NCI-H2227 treated with DMSO at 0.1 percent for 48 hours (cell line): Measurements from ENCODE around the gene ZC3HAV1L.
A peak's percentile ranks its signal among the peaks of the same experiment; 100 is the strongest.
"Not testable (repeated sequence)": the region's sequence is repeated elsewhere in the genome, so short reads cannot be mapped to it uniquely, and the experiment has no call there.

Experiments
- DNase-seq: peaks from one replicate; lab custom pipeline; 2025; lab: John Stamatoyannopoulos, UW

Gene ZC3HAV1L

DNA sequence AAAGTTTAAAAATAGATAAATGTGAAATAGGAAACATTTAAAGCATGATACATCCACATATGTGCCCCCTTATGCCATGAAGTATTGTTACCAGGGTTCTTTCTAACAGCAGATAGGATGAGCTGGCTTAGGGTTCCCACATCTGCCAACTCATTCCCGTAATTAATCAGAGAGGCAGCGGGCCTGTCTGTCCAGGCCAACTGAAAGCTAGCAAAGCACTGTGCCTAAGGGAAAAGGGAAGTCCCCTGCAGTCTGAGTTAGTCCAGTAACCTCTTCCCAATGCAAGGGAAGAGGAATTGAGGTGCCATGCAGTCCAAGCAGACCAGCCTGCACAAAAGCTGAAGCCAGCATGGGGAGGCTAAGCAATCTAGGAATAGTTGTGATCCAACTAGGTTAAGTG is 18.3 kb upstream of the ZC3HAV1L start:
- DNase-seq: no peak

DNA sequence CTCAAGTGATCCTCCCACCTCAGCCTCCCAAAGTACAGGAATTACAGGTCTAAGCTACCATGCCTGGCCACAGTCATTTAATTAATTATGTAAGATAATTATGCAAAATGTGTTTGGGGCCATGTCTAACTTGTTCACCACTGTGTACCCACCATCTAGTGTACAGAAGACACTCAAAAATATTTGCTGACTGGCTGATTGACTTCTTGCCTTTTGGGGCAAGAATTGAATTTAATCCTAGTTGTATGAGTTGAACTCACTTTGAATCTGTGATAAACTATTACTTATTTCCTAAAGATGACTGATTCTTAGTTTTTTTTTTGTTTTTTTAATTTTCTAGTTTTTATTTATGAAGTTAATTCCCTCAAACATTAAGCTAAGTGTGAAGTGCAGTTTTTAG is 15.8 kb upstream of the ZC3HAV1L start:
- DNase-seq: no peak

DNA sequence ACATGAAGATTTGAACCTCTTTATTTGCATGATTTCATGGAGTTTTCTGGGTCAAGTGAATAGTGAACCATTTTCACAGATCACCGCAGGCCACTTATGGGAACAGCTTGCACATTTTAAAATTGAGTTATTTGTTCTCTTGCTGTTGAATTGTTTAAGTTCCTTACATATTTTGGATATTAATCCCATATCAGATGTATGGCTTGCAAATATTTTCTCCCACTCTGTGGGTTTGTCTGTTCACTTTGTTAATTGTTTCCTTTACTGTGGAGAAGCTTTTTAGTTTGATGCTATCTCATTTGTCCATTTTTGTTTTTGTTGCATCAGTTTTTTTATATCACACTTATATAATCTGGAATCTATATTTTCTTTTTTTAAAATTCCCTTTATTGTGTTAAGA is 14.1 kb upstream of the ZC3HAV1L start:
- no peak for DNase-seq

DNA sequence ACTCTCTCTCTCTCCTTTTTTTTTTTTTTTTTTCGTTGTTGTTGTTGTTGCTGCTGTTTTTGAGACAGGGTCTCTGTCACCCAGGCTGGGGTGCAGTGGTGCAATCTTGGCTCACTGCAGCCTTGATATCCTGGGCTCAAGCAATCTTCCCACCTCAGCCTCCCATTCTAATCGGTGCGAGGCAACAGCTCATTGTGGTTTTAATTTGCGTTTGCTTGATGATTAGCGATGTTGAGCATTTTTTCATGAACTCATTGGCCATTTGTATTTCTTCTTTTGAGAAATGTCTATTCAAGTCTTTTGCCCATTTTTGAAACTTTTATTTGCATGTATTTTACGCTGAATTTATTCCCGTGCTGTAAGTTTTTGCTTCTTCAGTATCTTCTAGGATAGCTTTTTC is 13.3 kb upstream of the ZC3HAV1L start:
- DNase-seq: no peak

DNA sequence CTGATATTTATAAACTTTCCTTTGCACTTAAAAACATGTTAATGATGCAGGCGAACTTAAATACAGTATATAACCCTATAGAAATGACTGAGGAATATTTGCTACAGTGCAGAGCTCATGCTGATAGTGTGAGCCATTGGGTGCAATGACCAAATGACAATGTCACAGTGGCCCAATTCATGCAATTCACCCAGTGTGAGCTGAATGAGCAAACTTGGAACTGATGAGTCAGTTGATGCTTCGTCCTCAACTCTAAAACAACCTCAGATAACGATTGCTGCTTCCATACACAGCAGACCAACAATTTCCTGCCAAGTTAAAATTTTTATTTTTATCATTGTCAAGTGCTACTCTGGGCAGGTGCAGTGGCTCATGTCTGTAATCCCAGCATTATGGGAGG is 12.1 kb upstream of the ZC3HAV1L start:
- no peak for DNase-seq

DNA sequence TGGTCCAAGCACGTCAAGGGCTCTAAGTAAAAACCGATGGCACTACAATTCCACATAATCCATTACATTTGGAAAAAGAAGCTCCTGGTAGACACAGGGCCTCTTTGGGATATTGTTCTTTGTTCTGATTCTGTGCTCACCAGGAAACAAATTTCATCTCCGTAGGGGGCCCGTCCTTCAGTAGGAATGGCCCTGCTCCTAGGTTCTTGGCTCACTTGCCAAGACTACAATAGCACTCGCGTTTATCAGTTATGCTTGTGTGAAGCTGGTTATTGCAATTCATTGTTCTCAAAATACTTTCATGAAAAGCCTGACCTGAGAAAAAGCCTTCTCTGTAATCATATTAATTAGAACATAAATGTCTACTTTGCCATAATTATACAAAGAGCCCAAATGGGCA is 10.3 kb upstream of the ZC3HAV1L start:
- DNase-seq: peak; percentile 52

DNA sequence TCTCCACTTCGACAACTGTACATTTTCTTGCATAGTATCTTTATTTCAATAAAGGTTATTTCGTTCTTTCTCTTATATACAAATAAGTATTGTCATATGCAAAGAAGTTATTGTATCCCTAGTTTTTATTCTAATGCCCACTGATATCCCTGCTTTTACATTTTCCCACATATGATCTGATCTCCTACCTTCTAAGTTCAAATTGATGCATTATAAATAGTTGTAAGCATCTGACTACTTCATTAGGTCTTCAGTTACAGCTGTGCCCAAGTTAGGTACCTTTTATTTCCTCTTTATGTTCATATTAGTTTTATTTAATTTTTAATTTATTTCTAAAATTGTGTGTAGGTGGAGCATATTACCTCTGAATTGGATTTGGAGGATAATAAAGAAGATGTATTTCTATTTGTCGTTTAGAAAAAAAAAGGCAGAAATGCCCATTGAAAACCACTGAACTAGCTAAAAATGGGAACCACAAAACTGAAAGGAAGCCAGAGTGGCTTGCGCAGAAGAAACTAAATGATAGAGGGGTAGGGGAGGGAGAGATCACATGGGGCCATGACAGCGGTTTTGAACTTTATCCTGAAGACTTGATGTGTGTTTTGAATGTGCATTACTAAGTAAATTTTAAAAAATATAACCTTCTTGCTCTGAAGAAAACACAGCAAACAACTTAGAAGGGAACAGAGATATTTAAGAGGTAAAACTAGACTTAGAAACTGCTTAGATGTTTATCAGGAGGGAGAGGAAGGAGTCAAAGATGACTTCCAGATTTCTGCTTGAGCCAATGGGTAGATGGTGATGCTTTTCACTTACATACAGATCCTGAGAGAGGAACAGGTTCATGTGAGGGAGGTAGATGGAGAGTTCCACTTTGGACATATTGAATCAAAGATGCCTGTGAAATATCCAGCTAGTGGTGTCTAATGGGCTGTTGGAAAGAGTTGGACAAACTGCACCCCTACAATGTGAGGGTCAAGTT is 9.3 kb upstream of the ZC3HAV1L start:
- no peak for DNase-seq

DNA sequence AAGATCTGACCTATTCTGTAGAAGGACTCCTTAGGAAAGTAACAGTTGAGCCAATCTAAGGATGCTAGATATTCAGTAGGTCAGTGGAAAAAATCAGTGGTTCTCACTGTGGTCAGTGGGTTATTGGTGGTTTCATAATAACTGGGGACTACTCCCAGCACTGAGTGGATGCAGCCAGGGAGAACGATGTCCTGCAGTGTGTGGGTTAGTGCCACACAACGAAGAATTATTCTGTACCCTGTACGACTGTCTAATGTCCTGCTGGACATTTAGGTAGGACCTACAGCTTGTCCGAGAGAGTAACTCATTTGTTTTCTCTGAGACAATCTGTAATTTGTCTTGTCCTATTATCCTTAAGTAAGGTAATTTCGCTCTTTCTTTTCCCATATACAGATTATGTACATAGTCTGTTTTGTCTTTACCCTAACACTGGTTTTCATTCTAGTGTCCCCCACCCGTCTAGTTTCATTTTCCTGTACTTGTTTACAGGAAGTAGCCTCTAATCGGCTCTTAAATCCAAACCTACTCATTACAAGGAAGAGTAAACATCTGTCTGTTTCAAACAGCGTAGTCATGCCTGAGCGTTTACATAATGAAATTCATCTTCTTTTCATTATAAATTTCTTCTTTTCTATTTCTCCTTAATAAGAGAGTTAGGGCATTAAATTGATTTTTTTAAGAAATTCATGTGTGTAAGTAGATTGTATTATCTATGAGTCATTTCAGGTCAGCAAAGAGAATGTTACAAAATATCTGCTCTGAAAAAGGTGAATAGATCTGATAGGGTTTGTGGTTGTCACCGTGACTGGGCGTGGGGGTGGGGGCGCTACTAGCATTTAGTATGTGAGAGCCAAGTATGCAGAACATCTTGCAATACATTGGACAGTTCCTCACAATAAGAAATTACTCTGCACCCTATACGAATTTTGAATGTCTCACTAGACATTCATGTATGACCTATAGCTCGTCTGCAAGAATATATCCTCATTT is 8.3 kb upstream of the ZC3HAV1L start:
- peak; percentile 83 for DNase-seq

DNA sequence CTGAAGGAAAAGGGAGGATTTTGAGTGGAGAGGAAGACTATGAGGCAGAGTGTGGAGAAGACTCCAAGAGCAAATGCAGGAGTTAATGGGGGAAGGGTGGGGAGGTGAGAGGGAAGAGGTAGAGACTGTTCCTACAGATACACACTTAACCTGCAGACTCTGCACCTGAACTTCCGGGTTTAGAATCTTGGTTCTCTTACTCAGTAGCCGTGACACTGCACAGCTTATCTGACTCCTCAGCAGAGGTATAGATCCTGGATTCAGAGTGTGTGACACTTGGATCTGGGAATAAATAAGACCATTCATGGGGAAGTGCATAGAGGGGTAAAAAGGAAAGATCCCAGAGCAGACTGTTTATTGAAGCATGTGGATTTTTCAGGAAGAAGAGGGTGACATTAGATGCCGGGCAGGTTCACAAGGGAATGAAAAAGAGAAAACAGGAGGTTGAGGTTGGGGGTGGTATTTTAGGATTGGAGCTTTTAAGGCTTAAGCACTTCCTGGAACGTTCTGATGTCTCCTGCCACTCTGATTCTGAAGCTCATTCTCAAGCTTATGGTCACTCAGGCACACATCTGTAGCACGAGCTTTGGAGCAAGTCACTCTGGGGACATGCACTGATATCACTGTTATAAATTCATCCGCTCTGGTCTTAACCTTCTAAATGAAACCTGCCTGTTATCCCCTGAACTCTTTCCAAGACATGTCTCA is 5.7 kb upstream of the ZC3HAV1L start:
- DNase-seq: no peak

DNA sequence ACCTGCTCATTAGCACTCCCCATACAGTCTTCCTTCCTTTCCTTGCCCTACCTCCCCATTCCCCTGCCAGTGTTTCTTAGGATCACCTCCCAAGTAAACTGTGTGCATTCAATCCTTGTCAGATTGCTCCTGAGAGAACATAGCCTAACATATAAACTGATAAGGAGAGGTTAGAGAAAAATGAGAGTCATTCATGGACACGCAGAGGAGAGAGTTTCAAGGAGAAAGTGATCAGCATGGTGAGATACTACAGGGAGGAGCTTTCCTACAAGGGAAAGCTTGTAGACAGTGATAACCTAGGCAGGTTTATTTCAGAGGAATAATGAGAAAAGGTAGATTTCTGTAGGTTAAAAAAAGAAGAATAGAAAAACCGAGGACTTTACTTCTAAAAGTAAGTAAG is 2.8 kb upstream of the ZC3HAV1L start:
- DNase-seq: no peak

DNA sequence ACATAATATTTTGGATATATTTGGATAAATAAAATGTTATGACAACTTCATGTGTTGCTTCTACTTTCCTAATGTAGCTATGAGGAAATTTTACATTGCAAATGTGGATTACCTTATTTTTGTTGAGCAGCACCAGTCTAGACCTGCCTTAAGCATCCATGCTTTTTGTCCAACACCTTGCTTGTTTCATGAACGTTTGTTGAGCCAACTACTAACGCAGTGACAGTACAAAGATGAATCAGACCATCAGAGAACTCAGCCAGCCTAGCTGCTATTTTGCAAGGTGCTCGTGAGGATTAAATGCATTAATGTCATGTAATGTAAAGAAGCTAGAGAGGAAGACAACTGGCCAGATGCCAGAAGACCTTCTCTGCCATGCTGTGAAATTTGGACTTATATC is 1.1 kb upstream of the ZC3HAV1L start:
- DNase-seq: no peak

DNA sequence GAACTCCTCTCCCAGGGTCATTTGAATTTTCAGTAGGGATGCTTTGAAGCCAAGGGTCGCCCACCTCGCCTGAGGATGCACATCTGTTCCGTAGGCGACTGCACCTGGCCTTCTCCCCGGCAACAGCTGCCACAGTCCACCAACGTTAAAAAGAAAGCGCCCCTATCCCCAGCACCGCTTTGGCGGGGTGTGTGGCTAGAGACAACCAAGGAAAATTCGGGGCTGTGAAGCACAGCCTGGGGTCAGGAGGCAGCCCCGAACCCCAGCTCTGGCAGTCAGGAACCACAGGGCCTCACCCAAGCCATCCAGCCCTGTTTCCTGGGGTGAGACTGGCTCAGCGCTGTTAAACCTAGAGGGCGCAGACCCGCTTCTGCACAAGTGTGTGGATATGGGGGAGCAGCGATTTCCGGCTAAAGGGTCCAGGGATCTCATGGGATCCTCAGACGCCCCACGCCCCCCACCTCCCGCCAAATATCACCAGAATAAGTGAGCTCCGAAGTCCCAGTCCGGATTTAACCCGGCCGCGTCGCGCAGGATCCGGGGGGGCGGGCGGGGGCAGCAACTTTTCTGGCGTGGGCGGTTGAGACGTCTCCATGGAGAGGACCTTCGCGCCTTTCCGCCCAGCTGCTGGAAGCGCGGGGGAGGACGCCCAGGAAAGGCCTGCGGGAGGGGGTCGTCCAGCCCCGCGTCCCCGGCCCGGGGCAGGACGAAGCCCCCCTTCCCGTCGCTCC is 822 bp downstream of the ZC3HAV1L start:
- peak; percentile 49 for DNase-seq

DNA sequence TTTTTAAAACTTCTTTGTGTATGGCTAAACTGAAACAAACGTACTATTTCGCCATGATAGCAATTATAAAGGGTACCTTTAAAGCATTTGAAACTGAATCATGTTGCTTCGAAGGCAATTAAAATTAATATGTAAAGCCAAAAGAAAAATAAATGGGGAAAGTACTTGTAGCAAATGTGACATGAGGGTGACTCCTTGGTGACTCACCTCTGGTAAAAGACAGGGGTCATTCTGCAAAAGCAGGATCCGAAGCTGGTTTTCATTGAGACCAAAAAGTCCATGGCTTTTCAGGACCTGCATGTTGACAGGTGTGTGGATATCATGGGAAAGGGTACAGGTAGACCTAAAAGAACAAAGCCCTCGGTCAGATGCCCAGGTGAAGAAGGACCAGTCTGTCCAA is 1.5 kb downstream of the ZC3HAV1L start:
- no peak for DNase-seq

DNA sequence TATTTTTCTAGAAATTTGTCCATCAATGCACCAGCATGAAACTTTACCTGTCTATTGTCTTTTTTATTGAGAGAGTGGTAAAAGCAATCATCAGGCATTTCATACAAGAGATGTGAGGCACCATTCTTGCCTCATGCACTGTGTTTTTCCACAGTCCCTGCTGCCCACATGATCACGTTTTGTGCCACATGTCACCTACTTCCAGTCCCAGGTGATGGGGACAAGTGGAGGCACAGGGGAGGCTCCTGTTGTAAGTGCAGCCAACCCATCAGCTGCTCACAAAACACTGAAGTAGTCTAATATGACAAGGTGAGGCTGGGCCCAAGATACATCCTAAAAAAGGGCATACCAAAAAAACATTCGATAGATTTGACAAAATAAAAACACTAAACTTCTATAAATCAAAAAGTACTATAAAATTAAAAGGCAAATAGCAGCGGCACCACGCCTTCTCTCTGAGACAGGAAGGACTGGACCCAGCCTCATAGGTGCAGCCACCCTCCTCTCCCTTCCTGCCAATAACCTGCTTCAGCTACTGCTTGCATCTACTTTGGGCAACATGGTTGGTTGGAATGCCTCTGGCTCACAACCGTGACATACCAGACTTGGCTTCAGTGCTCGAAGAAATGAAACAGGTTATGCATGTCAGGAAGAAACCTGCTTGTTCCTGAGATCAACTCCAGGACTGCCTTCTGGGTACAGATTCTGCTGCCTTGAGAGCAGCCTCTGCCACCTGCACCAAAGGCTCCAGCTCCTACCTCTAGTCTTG is 2.3 kb downstream of the ZC3HAV1L start:
- no peak for DNase-seq

DNA sequence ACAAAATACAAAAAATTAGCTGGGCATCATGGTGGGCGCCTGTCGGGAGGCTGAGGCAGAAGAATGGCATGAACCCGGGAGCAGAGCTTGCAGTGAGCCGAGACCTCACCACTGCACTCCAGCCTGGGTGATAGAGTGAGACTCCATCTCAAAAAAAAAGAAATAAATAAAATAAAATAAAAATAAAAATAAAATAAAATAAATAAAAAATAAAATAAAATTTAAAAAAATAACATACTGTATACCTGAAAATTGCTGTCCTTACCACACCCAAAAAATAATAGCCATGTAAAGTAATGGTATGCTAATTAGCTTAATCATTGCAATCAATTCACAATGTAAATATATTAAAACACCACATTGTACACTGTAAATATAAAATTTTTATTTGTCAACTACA is 3.4 kb downstream of the ZC3HAV1L start:
- no peak for DNase-seq

DNA sequence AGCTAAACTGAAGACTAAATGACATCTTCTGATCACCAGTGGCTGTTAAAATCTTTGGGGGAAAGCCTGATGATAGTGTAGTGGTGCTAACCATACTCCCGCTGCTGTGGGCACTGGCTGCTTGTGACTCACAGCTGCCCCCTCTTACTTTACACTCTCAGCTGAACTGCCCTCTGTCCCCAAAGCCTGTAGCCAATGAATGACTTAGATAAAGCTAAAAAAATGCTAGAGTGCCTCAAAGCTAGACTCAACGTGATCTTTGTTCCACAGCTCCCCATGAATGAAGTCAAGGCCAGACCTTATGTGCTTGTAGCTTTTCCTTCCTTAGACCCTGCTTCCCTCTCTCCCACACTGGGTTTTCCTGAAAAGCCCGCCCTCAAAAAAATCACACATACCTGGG is 6.5 kb downstream of the ZC3HAV1L start:
- DNase-seq: no peak

DNA sequence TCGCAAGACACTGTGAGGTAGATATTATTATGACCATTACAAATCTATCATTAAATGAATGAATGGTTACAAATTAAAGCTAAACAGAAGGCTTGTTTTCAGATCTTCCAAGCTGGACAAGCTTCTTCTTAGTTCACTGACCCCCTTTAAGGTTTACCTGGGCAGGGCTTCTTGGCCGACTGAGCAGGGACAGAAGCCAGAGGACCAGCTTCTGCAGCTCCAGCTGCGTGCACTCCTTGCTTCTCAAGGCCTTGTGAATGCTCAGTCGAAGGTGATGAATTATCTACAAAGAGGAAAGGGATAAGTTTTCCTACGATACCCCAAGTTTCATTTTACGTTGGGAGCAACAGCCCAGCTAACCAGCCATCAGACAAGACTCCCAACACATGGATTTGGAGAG is 9.3 kb downstream of the ZC3HAV1L start:
- no peak for DNase-seq

DNA sequence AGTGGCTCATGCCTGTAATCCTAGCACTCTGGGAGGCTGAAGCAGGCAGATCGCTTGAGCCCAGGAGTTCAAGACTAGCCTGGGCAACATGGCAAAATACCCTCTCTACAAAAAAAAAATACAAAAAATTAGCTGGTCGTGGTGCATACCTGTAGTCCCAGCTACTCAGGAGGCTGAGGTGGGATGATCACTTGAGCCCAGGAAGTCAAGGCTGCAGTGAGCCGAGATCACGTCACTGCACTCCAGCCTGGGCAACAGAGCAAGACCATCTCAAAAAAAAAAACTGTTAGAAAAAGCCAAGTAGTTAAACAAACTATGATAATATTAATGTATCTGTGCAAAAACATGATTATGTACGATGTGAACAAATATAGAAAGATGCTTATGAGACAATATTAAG is 10.0 kb downstream of the ZC3HAV1L start:
- DNase-seq: not testable (repeated sequence)

DNA sequence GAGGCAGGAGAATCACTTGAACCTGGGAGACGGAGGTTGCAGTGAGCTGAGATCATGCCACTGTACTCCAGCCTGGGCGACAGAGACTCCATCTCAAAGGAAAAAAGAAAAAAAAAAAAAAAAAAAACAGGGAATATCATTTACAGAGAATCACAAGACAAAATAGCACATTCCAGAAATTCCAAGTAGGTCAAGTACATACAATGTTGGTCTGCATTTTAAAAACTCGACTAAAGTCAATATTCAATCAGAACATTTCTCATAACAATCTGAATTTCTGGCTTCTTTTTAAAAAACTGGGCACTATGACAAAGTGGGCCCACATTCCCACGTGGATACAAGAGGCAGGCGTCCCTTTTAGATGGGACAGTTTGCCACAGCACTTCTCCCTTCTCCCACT is 12.8 kb downstream of the ZC3HAV1L start:
- no peak for DNase-seq

DNA sequence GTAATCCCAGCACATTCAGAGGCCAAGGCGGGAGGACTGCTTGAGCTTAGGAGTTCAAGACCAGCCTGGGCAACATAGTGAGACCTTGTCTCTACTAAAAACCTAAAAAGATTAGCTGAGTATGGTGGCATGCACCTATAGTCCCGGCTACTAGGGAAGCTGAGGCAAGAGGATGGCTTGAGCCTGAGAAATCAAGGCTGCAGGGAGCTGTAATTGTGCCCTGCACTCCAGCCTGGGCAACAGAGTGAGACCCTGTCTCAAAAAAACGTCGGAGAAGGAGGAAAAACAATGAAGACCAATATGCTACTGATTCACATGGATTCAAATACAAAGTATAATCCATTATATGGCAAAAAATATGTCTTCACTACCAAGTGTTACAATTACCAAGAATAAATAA is 13.6 kb downstream of the ZC3HAV1L start:
- DNase-seq: no peak

DNA sequence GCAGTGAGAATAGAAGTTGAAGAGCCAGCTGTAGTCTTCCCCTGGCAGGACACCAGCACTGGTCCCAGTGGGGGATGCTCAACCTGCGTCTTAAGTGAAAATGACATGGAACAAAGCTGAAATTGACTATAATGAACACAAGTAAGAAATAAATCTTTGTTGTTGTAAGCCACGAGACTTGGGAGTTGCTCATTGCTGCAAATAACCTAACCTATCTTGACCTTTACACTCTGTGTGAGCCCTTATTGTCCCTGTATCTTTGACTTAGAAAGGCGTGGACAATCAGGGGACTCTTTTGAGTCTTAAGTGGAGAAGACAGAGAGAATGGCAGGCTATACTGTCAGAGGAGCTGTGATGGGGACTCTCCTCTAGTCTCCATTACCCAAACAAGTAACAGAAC is 16.9 kb downstream of the ZC3HAV1L start:
- DNase-seq: peak; percentile 3
